22Rv1 (cell line): ENCODE data around the gene MFAP5.

Source experiments
- CTCF ChIP-seq: fragments of 450-650 bp; IDR thresholded peaks from 2 replicates; pipeline ENCODE4 v1.5.1; 2017; ENCODE audit warnings: mild to moderate bottlenecking
- ZFX ChIP-seq: fragments of 450-650 bp; IDR thresholded peaks from 2 replicates; pipeline ENCODE4 v1.6.1; 2017; ENCODE audit warnings: antibody characterized with exemption, borderline replicate concordance

- no peak for TF ChIP-seq CTCF
- TF ChIP-seq ZFX: no peak
Measured at GRCh38 chr12:8676651-8677050, 14.0 kb upstream of the MFAP5 start.
